Osteocyte (in vitro differentiated cells): ENCODE results near the gene ACIN1. TPM values are rescaled to one million over a fixed set of nuclear protein-coding genes. Genes with fewer than 3 reads are reported as not detected.

Source experiments
- DNase-seq: peaks from one replicate; pipeline ENCODE4 v3.0.0; 2021; ENCODE audit warnings: mixed read lengths; ENCODE audit not compliant: unreplicated experiment; ENCODE audit errors: extremely low spot score
- H3K27ac Mint-ChIP-seq: one replicate; pipeline ENCODE4 v1.8.0; 2021; ENCODE audit warnings: mild to moderate bottlenecking, mixed read lengths; ENCODE audit not compliant: unreplicated experiment
- H3K27me3 Mint-ChIP-seq: one replicate; pipeline ENCODE4 v1.8.0; 2021; ENCODE audit warnings: mixed read lengths; ENCODE audit not compliant: unreplicated experiment
- H3K36me3 Mint-ChIP-seq: one replicate; pipeline ENCODE4 v1.8.0; 2021; ENCODE audit warnings: mixed read lengths; ENCODE audit not compliant: unreplicated experiment
- H3K4me1 Mint-ChIP-seq: one replicate; pipeline ENCODE4 v1.8.0; 2021; ENCODE audit warnings: mixed read lengths; ENCODE audit not compliant: unreplicated experiment
- H3K4me3 Mint-ChIP-seq: one replicate; pipeline ENCODE4 v1.8.0; 2021; ENCODE audit warnings: mild to moderate bottlenecking, moderate library complexity, mixed read lengths; ENCODE audit not compliant: unreplicated experiment
- H3K9me3 Mint-ChIP-seq: one replicate; pipeline ENCODE4 v1.8.0; 2021; ENCODE audit warnings: mixed read lengths; ENCODE audit not compliant: unreplicated experiment
- CTCF ChIP-seq: fragments of 200-600 bp; sonication (generic); IDR thresholded peaks from 2 replicates; pipeline ENCODE4 v1.5.0; 2021; ENCODE audit warnings: antibody characterized with exemption, mild to moderate bottlenecking, moderate library complexity
- total RNA-seq: library from RNA; stranded (reverse); gene quantifications from 2 replicates; pipeline ENCODE4 v1.2.1, GENCODE V29; 2021

The ACIN1 gene
- total RNA-seq, 1 donor from 2014 or later = 241 TPM

DNA sequence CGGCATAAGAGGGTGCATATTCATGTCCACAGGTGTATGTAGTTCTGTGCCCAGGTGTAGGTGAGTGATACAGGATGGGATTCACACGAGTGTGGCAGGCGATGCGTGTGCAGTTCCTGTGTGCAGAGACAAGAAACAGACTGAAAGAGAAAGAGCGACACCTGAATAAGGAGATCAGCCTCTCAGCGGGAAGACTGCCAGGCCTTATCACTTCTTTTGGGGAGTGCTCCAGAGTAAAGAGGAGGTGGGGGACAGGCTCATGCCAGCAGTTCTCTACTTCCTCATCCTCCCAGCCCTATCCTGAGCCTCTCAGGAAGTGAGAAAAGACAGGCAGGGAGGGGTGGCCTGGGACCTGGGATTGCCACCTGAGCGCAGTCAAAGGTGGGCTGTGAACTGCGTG is 50.1 kb downstream of the ACIN1 start:
- Mint-ChIP-seq H3K9me3 (no peaks in the 10 kb centered on the region), H3K36me3 (no peaks in the 10 kb centered on the region), H3K27ac (no peak overlapping the region), H3K4me3 (no peak overlapping the region), H3K4me1 (peaks cover 15% of the 10 kb centered on the region), H3K27me3 (no peaks in the 10 kb centered on the region)
- no peak for DNase-seq
- no peak for TF ChIP-seq CTCF

GRCh38 chr14:23043754-23044153 is 51.2 kb downstream of the ACIN1 start:
- TF ChIP-seq CTCF = no peak
- no peak for DNase-seq
- Mint-ChIP-seq H3K9me3 (no peaks in the 10 kb centered on the region), H3K4me1 (peaks cover 15% of the 10 kb centered on the region), H3K36me3 (no peaks in the 10 kb centered on the region), H3K27me3 (no peaks in the 10 kb centered on the region), H3K4me3 (no peak overlapping the region), H3K27ac (no peak overlapping the region)

GRCh38 chr14:23043145-23043544 is 51.8 kb downstream of the ACIN1 start:
- Mint-ChIP-seq H3K9me3 (no peaks in the 10 kb centered on the region), H3K36me3 (no peaks in the 10 kb centered on the region), H3K27ac (no peak overlapping the region), H3K4me1 (peaks cover 12% of the 10 kb centered on the region), H3K4me3 (no peak overlapping the region), H3K27me3 (no peaks in the 10 kb centered on the region)
- no peak for TF ChIP-seq CTCF
- DNase-seq = no peak

DNA sequence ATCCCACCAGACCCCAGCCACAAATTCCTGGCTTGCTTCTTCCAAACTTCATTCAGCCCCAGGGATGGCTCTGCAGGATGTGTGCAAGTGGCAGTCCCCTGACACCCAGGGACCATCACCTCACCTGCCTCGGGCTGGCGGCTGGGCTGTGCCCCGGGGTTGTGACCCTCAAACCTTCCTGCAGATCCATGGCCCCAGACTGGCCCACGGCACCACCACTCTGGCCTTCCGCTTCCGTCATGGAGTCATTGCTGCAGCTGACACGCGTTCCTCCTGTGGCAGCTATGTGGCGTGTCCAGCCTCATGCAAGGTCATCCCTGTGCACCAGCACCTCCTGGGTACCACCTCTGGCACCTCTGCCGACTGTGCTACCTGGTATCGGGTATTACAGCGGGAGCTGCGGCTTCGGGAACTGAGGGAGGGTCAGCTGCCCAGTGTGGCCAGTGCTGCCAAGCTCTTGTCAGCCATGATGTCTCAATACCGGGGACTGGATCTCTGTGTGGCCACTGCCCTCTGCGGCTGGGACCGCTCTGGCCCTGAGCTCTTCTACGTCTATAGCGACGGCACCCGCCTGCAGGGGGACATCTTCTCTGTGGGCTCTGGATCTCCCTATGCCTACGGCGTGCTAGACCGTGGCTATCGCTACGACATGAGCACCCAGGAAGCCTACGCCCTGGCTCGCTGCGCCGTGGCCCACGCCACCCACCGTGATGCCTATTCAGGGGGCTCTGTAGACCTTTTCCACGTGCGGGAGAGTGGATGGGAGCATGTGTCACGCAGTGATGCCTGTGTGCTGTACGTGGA is 52.6 kb downstream of the ACIN1 start, which contains the start of gene PSMB11:
Gene PSMB11, plus strand, starts transcription at position 51 of the 804 bp plus-strand sequence. Its CDS starts 14 bp downstream, at position 65.
- DNase-seq = no peak
- no peaks in the 10 kb centered on the region for H3K36me3 Mint-ChIP-seq
- no peak for TF ChIP-seq CTCF
- H3K9me3 Mint-ChIP-seq = no peaks in the 10 kb centered on the region
- no peaks in the 10 kb centered on the region for H3K27me3 Mint-ChIP-seq
- no peak within 1 kb of the TSS for H3K4me3 Mint-ChIP-seq
- H3K27ac Mint-ChIP-seq = no peak within 1 kb of the TSS
- peaks cover 9% of the 10 kb centered on the region for H3K4me1 Mint-ChIP-seq

DNA sequence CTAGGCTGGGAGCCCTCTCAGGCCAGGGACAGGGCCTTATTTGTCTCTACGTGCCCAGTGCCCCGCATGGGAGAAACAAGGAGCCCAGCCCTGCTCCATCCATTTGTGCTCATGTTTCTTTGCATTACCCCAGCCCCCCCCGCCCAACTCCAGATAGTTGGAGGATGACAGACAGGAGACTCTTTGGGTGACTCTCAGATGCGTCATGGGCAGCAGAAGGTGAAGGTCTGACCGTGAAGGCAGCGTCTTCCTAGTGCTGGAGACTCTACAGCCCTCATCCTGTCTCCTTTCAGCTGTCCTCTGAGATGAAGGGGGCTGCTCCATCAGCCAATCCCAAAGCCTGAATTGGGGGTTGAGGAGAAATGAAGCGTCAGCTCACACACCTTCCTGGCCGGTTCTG is 53.2 kb downstream of the ACIN1 start:
- no peaks in the 10 kb centered on the region for H3K36me3 Mint-ChIP-seq
- no peak for DNase-seq
- no peak overlapping the region for H3K27ac Mint-ChIP-seq
- no peak for TF ChIP-seq CTCF
- H3K4me1 Mint-ChIP-seq = peaks cover 3% of the 10 kb centered on the region
- no peaks in the 10 kb centered on the region for H3K27me3 Mint-ChIP-seq
- no peaks in the 10 kb centered on the region for H3K9me3 Mint-ChIP-seq
- H3K4me3 Mint-ChIP-seq = no peak overlapping the region
